Neural progenitor cell (in vitro differentiated cells): ENCODE data around the gene CXCR5. TPM values are rescaled to one million over a fixed set of nuclear protein-coding genes. Genes with fewer than 3 reads are reported as not detected.

Source experiments
- DNase-seq: peaks from one replicate; pipeline ENCODE4 v3.0.0-alpha.2; 2016; ENCODE audit warnings: low spot score
- H2AFZ ChIP-seq: fragments of 200-600 bp; sonication (generic); replicated peaks from 2 replicates; pipeline ENCODE4 v1.6.1; 2016; ENCODE audit warnings: antibody characterized with exemption
- H3F3A ChIP-seq: fragments of 200-600 bp; sonication (generic); 2 replicates; pipeline ENCODE4 v1.6.1; 2016; ENCODE audit warnings: antibody characterized with exemption, low read depth
- H3K27ac ChIP-seq: fragments of 200-600 bp; sonication (generic); 2 replicates; pipeline ENCODE4 v1.5.1; 2016; ENCODE audit warnings: mild to moderate bottlenecking
- H3K27me3 ChIP-seq: fragments of 200-600 bp; sonication (generic); 2 replicates; pipeline ENCODE4 v1.6.1; 2016; ENCODE audit warnings: mild to moderate bottlenecking, moderate library complexity
- H3K36me3 ChIP-seq: fragments of 200-600 bp; sonication (generic); 2 replicates; pipeline ENCODE4 v1.5.1; 2016
- H3K4me1 ChIP-seq: fragments of 200-600 bp; sonication (generic); 2 replicates; pipeline ENCODE4 v1.6.1; 2016; ENCODE audit warnings: mixed run types
- H3K4me2 ChIP-seq: fragments of 200-600 bp; sonication (generic); 2 replicates; pipeline ENCODE4 v1.6.1; 2016
- H3K4me3 ChIP-seq: fragments of 200-600 bp; sonication (generic); 2 replicates; pipeline ENCODE4 v1.5.1; 2016
- H3K79me2 ChIP-seq: fragments of 200-600 bp; sonication (generic); 2 replicates; pipeline ENCODE4 v1.6.1; 2016; ENCODE audit warnings: low read depth
- H3K9ac ChIP-seq: fragments of 200-600 bp; sonication (generic); 2 replicates; pipeline ENCODE4 v1.6.1; 2016
- H3K9me3 ChIP-seq: fragments of 200-600 bp; sonication (generic); 2 replicates; pipeline ENCODE4 v1.5.1; 2016; ENCODE audit warnings: low read depth
- H4K20me1 ChIP-seq: fragments of 200-600 bp; sonication (generic); 2 replicates; pipeline ENCODE4 v1.6.1; 2016; ENCODE audit warnings: low read depth
- H3K27ac Mint-ChIP-seq: 3 replicates; pipeline ENCODE4 v1.8.0; 2021; ENCODE audit warnings: mixed read lengths
- H3K27me3 Mint-ChIP-seq: 2 replicates; pipeline ENCODE4 v1.8.0; 2022; ENCODE audit warnings: low read depth, mild to moderate bottlenecking, inconsistent platforms, moderate library complexity, mixed read lengths; ENCODE audit not compliant: insufficient read depth
- H3K36me3 Mint-ChIP-seq: 3 replicates; pipeline ENCODE4 v1.8.0; 2021; ENCODE audit warnings: mixed read lengths
- H3K4me1 Mint-ChIP-seq: 3 replicates; pipeline ENCODE4 v1.8.0; 2021; ENCODE audit warnings: mixed read lengths
- H3K4me3 Mint-ChIP-seq: 3 replicates; pipeline ENCODE4 v1.8.0; 2021; ENCODE audit warnings: mild to moderate bottlenecking, moderate library complexity, mixed read lengths
- H3K9me3 Mint-ChIP-seq: 3 replicates; pipeline ENCODE4 v1.8.0; 2020; ENCODE audit warnings: mixed read lengths
- CTCF ChIP-seq: fragments of 200-600 bp; sonication (generic); IDR thresholded peaks from 2 replicates; pipeline ENCODE4 v1.5.1; 2017; ENCODE audit warnings: antibody characterized with exemption, mild to moderate bottlenecking
- EZH2 ChIP-seq: fragments of 200-600 bp; sonication (generic); IDR thresholded peaks from 2 replicates; pipeline ENCODE4 v1.6.1; 2017; ENCODE audit warnings: antibody characterized with exemption, mild to moderate bottlenecking, moderate library complexity
- EZH2phosphoT487 ChIP-seq: fragments of 200-600 bp; sonication (generic); IDR thresholded peaks from 2 replicates; pipeline ENCODE4 v1.6.1; 2017; ENCODE audit warnings: antibody characterized with exemption
- total RNA-seq: library from RNA; depleted of rRNA; stranded (reverse); fragments of >200 nt; gene quantifications from 2 replicates; pipeline ENCODE4 v1.2.3, GENCODE V29; 2015; ENCODE audit warnings: low replicate concordance

The CXCR5 gene
- total RNA-seq, 1 donor from 2014 or later, result not detected

DNA sequence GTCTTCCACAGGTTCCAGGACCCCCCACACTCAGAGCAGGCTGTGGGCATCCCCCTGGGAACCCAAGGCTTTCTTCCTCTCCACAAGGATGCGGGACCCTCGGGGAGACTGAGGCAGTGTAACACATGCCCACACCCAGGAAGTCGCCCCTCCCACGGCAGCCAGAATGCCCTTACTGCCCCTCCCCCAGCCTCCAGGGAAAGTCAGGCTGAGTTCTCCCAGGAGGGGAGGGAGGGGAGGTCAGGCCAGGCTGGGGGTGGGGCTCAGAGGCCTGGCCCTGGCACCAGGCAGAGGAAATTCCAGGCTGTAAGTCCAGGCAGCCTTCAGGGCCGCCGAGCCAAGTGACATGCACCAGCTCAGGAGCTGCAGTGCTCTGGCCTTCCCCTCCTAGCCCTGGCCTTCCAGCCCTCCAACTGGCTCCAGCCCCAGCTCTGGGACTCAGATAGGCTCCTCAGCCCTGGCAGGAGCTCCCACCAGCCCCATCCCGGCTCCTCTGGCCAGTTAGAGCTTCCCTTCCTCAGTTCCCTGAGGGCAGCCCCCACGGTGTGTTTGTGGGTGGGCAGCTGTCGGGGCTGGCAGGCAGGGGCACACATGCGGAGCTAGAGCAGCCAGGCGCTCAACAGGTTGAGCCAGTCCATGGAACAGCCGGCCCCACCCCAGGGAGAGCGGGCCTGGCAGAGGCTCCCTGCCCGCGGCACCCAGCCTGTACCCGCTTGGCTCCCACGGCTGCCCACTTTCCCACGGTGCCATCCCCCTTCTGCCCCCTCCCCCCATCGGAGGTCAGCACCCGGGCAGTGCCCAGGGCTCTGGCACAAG is 38.4 kb downstream of the CXCR5 start:
- peak overlapping the region; percentile 99 for H3K4me2 ChIP-seq
- H3K79me2 ChIP-seq, result peaks cover 80% of the 10 kb centered on the region
- H3K4me1 Mint-ChIP-seq, result peaks cover 75% of the 10 kb centered on the region
- peaks cover 71% of the 10 kb centered on the region for H4K20me1 ChIP-seq
- H3K9me3 Mint-ChIP-seq, result no peaks in the 10 kb centered on the region
- H3K36me3 Mint-ChIP-seq, result no peaks in the 10 kb centered on the region
- peaks cover 50% of the 10 kb centered on the region for H3F3A ChIP-seq
- H3K27ac ChIP-seq, result peak overlapping the region; percentile 71
- H3K9ac ChIP-seq, result no peak overlapping the region
- H3K4me1 ChIP-seq, result peaks cover 78% of the 10 kb centered on the region
- H2AFZ ChIP-seq, result no peak overlapping the region
- H3K27me3 Mint-ChIP-seq, result peaks cover 15% of the 10 kb centered on the region
- TF ChIP-seq EZH2 (no peak), CTCF (no peak), EZH2phosphoT487 (no peak)
- no peak overlapping the region for H3K27ac Mint-ChIP-seq
- H3K4me3 Mint-ChIP-seq, result peak overlapping the region; percentile 77
- H3K9me3 ChIP-seq, result no peaks in the 10 kb centered on the region
- no peaks in the 10 kb centered on the region for H3K36me3 ChIP-seq
- DNase-seq, result peak; percentile 85
- peak overlapping the region; percentile 17 for H3K4me3 ChIP-seq
- H3K27me3 ChIP-seq, result no peaks in the 10 kb centered on the region

GRCh38 chr11:118922745-118923627 is 39.3 kb downstream of the CXCR5 start:
- H3F3A ChIP-seq, result peaks cover 49% of the 10 kb centered on the region
- H3K4me3 ChIP-seq, result peak overlapping the region; percentile 98
- H3K4me2 ChIP-seq, result peak overlapping the region; percentile 99
- H3K36me3 ChIP-seq, result no peaks in the 10 kb centered on the region
- no peak overlapping the region for H3K9ac ChIP-seq
- peaks cover 73% of the 10 kb centered on the region for H3K79me2 ChIP-seq
- Mint-ChIP-seq H3K4me3 (peak overlapping the region; percentile 94), H3K4me1 (peaks cover 75% of the 10 kb centered on the region), H3K9me3 (no peaks in the 10 kb centered on the region), H3K36me3 (no peaks in the 10 kb centered on the region), H3K27ac (no peak overlapping the region), H3K27me3 (peaks cover 16% of the 10 kb centered on the region)
- DNase-seq, result no peak
- H3K27ac ChIP-seq, result peak overlapping the region; percentile 71
- H3K27me3 ChIP-seq, result no peaks in the 10 kb centered on the region
- TF ChIP-seq EZH2, result no peak
- no peak for TF ChIP-seq CTCF
- TF ChIP-seq EZH2phosphoT487, result no peak
- H2AFZ ChIP-seq, result no peak overlapping the region
- H3K4me1 ChIP-seq, result peaks cover 74% of the 10 kb centered on the region
- H4K20me1 ChIP-seq, result peaks cover 66% of the 10 kb centered on the region
- no peaks in the 10 kb centered on the region for H3K9me3 ChIP-seq

DNA sequence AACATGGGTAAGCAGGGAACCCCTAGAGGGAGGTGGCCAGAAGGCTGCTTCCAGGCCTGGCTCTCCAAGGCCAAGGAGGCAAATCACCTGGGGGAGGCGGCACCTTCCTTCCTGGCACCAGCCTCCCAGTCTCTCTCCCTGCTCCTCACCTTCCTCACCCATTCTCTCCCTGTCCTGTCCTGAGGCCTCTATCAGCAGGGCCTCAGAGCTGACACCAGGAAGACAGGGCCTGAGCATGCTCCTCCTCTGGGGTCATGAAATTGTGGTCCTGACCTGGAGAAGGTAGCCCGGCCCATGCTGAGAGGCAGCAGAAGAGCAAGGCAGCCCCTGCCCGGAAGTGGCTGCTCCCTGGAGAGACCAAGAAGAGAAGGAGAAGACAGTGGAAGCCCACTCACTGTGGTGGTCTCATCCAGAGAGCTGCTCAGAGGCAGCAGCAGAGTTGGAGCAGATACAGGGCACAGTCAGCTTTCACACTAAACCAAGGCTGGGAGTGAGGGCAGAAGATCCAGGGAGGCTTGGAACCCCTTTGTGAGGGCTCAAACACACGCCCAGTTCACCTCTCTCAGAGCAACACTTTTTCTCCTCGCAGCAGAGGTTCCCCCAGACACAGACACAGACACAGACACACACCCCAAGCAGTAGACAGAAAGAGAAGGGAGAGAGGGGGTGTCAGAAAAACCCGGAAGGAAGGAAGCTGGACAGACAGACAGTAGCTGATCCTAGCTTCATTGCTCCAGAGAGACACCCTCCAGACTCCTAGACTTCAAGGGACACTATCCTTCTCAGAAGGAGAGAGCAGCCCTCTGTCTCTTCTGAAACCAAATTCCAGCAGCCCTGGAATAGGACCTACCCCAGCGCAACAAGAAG is 40.3 kb downstream of the CXCR5 start:
- Histone ChIP-seq H3K4me2 (peak overlapping the region; percentile 99), H3K27me3 (no peaks in the 10 kb centered on the region), H4K20me1 (peaks cover 59% of the 10 kb centered on the region), H3K9ac (peak overlapping the region; percentile 34), H3K9me3 (no peaks in the 10 kb centered on the region), H3F3A (peaks cover 49% of the 10 kb centered on the region), H3K4me3 (peak overlapping the region; percentile 98), H3K4me1 (peaks cover 66% of the 10 kb centered on the region), H3K36me3 (no peaks in the 10 kb centered on the region), H2AFZ (no peak overlapping the region), H3K27ac (no peak overlapping the region), H3K79me2 (peaks cover 65% of the 10 kb centered on the region)
- Mint-ChIP-seq H3K27me3 (peaks cover 16% of the 10 kb centered on the region), H3K4me3 (peak overlapping the region; percentile 94), H3K9me3 (no peaks in the 10 kb centered on the region), H3K36me3 (no peaks in the 10 kb centered on the region), H3K4me1 (peaks cover 70% of the 10 kb centered on the region), H3K27ac (peak overlapping the region; percentile 28)
- DNase-seq, result no peak
- no peak for TF ChIP-seq EZH2
- no peak for TF ChIP-seq EZH2phosphoT487
- no peak for TF ChIP-seq CTCF
